Hematopoietic multipotent progenitor cell (in vitro differentiated cells): ENCODE results near the gene MRPS2. TPM values are rescaled to one million over a fixed set of nuclear protein-coding genes. Genes with fewer than 3 reads are reported as not detected.
"Not testable (repeated sequence)": the region's sequence is repeated elsewhere in the genome, so short reads cannot be mapped to it uniquely, and the experiment has no call there.

Source experiments
- DNase-seq, 3 donors: peaks; one replicate each; pipeline ENCODE4 v3.0.0-alpha.2; 2011 to 2015; ENCODE audit warnings: low read depth in 2 of 3, low spot score in 2 of 3
- total RNA-seq: library from RNA; depleted of rRNA; stranded (reverse); fragments of >200 nt; gene quantifications from one replicate; pipeline ENCODE4 v1.2.3, GENCODE V29; 2012

The MRPS2 gene
- total RNA-seq, 1 donor, result 110 TPM

GRCh38 chr9:135526730-135527571, 26.5 kb downstream of the MRPS2 start:
- no peak for DNase-seq

GRCh38 chr9:135528842-135529435, 28.5 kb downstream of the MRPS2 start:
- DNase-seq, result not testable (repeated sequence)

DNA sequence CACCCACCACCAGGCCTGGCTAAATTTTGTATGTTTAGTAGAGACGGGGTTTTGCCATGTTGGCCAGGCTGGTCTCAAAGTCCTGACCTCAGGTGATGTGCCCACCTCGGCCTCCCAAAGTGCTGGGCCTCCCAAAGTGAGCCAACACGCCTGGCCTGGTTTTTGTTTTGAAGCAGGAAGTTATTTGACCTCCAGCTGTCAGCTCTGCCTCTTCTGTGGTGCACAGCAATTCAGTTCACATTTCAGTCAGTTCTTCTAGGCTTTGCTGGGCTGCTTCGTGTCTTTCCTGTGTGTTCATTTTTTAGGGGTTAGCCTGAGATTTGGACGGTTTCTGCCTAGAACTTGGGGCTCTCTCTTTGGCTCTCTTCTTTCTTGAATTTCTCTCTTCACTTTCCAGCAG, 29.7 kb downstream of the MRPS2 start:
- no peak for DNase-seq

DNA sequence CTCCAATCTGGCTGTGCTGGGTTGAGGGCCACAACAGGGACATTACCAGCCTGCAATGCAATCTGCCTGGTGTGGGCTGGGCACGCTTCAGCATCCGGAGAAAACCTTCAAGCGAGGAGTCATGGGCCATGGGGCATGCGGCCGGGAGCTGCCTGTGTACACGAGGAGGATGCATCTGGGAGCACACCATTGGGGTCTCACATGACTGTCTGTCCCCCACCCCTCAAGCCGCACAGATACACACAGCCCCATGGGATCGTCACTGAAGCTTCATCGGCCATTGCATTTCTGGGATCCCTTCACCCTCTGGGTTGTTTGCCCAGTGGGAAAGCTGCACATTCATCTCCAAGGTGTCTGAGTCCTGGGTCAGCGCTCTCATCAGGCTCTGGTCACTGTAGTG, 30.6 kb downstream of the MRPS2 start:
- no peak for DNase-seq

GRCh38 chr9:135533113-135533512, 32.6 kb downstream of the MRPS2 start:
- no peak for DNase-seq

- DNase-seq, result no peak
These were observed 33.2 kb downstream of the MRPS2 start for GRCh38 chr9:135533674-135534073.

DNA sequence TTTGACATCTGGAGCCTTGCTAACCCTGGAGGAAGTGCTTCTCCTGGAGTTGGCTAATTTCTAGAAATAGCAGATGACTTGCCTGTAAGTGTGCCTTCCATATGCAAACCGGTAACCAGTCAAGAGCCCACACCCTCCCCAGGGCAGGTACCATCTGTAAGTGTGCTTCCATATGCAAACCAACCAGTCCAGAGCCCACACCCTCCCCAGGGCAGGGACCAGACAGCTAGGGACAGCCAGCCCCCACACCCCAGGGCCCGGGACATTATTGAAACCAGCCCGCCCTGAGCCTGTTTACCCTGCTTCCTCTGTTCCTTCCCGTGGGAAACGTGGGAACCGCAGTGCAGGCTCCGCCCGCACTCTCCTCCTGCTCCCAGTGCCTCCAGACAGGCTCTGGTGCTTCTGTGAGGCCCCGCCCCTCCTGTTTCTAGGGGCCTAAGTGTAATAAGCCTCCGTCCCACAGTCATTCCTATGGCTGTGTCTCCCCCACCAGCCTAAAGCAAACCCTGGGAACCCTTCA, 33.8 kb downstream of the MRPS2 start:
- DNase-seq, result not testable (repeated sequence)

DNA sequence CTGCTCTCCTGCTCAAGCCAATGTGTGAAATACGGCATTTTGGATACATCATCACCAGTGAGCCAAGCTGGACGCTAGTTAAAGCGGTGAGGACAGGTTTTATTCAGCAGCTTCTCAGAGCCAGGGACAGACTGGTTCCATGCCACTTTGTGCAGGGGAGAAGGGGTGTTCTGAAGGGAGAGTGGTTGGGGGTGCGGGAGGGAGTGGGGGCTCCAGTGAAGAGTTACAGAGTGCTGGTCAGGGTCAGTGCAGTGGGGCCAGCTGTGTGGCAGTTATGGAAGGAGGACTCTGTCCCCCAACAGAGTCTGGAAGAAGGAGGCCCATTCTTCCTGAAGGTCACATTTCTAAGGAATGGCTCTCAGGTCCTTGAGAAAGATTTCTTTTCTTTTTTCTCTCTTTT, 34.3 kb downstream of the MRPS2 start:
- not testable (repeated sequence) for DNase-seq

- not testable (repeated sequence) for DNase-seq
These were observed 35.1 kb downstream of the MRPS2 start for GRCh38 chr9:135535631-135536030.

DNA sequence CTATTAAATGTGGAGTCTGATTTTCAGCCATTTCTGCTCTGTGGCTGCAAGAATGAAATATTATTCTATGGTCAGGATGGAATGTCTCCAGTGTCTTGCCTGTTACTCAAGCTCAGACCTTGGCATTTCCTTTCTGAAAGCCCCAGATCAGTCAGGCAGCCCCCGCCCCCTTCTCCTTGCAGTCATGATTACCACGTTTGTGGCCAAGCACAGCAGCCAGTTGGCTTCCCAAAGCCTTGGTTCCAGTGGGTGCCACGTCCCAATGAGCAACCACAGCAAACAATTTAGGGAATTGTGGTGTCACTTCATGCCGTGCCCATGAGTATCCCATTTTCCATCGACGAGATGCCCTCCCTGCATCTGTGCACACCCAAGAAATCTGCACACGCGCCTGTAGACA, 35.7 kb downstream of the MRPS2 start:
- no peak for DNase-seq

GRCh38 chr9:135543262-135543894, 42.9 kb downstream of the MRPS2 start:
- DNase-seq, result not testable (repeated sequence)

DNA sequence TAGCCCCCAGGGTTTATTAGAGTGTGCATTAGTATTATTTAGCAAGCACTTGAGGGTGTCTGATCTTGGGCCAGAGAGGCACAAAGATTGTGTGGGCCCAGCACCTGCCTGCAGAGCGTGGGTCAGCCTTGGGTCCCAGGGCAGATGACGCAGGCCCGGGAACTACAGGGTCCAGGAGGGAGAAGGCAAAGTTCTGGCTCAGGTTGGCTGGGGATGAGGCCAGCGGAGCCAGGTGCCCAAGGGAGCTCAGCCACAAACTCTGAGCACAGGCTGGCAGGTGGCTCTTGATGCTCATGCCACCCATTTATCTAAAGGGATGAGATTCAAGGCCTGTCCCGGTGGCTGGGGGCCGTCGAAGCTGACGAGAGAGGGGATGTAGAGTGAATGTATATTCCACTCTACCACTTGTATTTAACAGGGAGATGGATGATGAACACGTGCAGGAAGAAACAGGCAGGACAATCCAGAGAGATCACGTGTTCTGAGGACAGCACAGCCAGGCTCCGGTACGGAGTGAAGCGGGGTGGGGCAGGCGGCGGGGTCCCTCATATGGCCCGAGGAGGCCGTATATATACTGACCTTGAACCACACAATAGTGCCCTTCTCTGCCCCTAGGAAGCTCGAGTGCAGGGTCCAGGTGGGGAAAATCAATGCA, 44.6 kb downstream of the MRPS2 start:
- no peak for DNase-seq

DNA sequence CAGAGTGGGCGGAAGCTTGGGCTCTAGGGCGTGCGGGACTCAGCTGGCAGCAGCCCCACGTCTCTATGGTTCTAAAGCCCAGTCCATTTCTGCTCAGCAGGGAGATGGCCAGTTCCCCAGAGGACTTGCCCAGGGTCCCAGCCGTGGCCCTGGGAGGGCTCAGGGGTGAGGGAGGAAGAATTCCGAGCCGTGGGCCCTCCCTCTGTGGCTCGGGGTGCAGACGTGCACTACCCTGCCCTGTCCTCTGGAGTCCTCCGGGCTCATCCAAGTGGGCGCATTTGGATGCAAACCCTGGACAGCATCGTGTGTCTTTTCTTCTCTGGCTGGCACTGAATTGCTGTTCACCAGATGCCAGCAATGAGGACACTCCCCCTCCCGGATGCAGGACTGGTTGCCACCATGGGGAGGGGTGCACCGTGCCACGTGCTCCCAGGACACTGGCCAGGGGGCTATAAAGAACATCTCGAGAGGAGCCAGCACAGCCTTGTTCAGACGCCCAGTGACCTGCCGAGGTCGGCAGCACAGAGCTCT, 45.2 kb downstream of the MRPS2 start, which contains the start of gene OBP2A:
OBP2A (plus strand) TSS at position 481 of the 531 bp plus-strand sequence. CDS start 55 bp downstream, outside the sequence.
- not testable (repeated sequence) for DNase-seq

DNA sequence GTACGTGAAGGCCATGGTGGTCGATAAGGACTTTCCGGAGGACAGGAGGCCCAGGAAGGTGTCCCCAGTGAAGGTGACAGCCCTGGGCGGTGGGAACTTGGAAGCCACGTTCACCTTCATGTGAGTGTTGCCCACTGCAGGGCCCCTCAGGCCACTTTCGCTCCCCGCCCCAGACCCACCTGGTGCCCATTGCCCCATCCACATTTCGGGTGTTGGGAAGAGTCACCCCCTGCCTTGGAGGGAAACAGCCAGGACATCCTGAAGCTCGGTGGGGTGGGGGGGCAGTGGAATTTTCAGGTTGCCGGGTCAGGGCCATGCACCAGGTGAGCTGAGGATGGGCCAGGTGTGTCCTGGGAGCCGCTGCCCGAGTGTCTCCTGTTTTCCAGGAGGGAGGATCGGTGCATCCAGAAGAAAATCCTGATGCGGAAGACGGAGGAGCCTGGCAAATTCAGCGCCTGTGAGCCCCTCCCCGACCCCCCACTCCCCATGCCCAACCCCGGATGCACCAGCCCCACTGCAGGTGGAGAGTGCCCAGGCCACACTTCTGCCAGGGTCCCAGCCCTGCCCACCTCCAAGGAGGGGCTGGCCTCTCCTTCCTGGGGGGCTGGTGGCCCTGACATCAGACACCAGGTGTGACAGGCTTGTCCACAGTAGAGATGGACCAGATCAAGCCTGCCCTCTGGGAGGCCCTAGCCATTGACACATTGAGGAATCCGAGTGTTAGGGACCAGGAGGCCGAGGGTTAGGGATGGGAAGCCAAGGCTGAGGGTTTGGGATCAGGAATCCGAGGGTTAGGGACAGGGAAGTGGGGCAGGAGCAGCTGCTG, 46.5 kb downstream of the MRPS2 start:
- not testable (repeated sequence) for DNase-seq

DNA sequence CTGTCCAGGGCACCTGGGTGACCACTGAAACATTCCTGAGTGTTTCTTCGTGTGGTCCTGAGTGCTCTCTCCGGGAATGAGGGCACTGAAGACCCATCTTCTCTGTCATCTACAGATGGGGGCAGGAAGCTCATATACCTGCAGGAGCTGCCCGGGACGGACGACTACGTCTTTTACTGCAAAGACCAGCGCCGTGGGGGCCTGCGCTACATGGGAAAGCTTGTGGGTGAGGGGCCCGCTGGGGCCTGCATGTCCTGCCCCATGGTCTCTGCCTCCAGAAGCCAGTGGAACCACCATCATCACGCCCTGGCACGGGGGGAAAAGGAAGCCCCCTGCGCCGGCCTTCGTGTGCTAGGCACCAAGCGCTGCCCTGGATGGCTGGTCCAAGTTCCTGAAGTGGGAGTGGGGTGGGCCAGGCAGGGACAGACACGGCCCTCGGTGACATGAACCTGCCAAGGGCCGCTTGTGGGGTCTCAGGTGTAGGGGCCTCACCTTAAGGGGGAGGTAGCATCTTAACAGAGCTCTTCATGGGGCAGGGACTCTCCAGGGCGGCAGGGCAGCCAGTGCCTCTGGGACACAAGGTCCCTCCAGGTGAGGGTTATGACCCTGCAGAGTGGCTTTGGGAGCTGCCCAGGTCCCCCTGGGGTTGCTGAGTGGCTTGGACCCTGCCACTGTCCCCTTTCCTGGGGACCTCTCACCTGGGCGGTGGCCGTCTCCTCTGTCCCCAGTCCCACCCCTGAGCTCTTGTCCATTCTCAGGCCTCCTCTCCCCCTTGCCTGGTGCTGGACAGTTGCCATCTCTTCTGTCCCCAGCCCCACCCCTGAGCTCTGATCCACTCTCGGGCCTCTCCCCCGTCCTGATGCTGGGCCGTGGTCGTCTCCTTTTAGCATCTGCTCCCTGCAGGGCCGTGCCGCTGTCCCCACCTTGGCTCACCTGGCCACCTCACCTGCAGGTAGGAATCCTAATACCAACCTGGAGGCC, 47.6 kb downstream of the MRPS2 start:
- DNase-seq, result no peak

DNA sequence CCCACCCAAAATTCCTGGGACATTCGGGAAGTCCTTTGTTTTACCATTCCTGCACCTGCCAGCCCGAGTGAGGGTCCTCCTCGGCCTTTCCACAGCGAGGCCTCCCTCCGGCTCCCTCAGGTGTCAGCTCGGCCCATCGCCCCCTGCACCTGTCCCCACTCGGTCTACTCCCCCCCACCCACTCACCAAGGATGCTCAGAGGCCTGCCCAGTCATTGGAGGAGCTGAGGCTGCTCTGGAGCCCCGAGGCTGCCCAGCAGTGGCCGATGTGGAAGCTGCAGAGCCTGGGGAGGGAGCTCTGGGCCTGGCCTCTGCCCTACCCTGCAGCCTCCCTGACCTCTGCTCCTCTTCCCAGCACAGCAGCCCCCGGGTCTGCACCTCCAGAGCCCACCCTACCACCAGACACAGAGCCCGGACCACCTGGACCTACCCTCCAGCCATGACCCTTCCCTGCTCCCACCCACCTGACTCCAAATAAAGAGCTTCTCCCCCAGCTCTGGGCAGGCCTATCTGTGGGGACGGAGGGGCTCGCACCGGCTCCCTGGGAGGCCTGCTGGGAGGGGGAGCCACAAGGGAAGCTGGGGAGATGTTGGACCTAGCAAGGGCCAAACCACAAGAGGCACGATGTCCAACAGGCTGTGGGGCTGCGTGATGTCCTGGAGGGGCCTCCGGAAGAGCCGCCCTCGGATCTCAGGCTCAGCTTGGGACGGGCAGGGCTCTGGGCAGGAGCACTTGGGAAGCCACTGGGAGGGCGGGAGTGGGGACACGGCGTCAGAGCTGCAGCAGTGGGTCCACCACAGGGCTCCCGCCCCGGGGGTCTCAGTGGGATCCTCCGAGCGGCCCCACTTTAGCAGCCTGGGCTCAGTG, 49.2 kb downstream of the MRPS2 start:
- DNase-seq, result not testable (repeated sequence)

DNA sequence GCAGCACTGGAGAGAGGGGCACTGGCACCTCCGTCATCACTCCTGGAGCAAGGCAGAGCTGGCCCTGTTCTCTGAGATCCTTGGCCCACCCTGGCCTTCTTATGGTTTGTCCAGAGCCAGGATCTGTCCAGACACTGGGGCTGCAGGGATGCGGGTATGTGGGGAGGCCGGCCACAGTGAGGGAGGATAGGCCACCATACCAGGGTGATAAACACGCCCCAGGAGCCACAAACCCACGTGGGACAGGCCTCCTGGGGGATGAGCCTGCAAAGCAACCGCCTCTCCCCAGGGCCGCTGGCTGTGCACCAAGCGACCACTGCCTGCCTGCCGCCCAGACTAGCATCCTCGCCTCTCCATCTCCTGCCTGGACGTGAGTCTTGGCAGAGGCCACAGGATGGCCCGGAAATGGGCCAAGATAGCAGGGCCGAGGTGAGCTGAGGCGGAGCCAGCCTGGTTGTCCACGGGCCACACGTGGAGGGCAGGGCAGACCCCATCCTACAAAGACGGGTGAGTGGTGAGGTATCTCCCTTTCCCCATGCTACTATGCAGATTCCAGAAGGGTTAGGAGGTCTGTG, 49.9 kb downstream of the MRPS2 start:
- no peak for DNase-seq
